Measurements from ENCODE around the gene EBLN2. TPM values are rescaled to one million over a fixed set of nuclear protein-coding genes. Genes with fewer than 3 reads are reported as not detected.

The EBLN2 gene
- total RNA-seq: 1 to 10 TPM; 6.8 to 7.4 TPM

GRCh38 chr3:73061416-73061815 lies at the start of gene EBLN2:
Gene EBLN2, plus strand, starts transcription at chr3:73061659. Its CDS starts 423 bp downstream, at chr3:73062082.

Other genes starting within 250 kb of the EBLN2 start
- 10 to 100 TPM; 21.7 to 27.6 TPM for gene SHQ1, start 213.2 kb upstream of the EBLN2 start, total RNA-seq
- not detected for gene GXYLT2, start 173.6 kb upstream of the EBLN2 start, total RNA-seq
- gene PPP4R2, start 64.8 kb upstream of the EBLN2 start, total RNA-seq: 10 to 100 TPM; 77.4 to 81.8 TPM